Effector CD4-positive, alpha-beta T cell (primary cell): ENCODE measurements around the gene LRFN4.
A peak's percentile ranks its signal among the peaks of the same experiment; 100 is the strongest.

Experiments
- DNase-seq: peaks from one replicate; pipeline ENCODE4 v3.0.0-alpha.2; 2020

LRFN4 gene

GRCh38 chr11:66858939-66859685 is 2.2 kb downstream of the LRFN4 start:
- DNase-seq = no peak

GRCh38 chr11:66859686-66860448 is 3.0 kb downstream of the LRFN4 start:
- no peak for DNase-seq

- no peak for DNase-seq
Measured at GRCh38 chr11:66860449-66860831, 3.6 kb downstream of the LRFN4 start.

- DNase-seq = no peak
Measured at GRCh38 chr11:66861038-66861773, 4.3 kb downstream of the LRFN4 start.

GRCh38 chr11:66861774-66862558 is 5.1 kb downstream of the LRFN4 start:
- no peak for DNase-seq

- DNase-seq = no peak
Measured at GRCh38 chr11:66862559-66863037, 5.7 kb downstream of the LRFN4 start.

- DNase-seq = no peak
Measured at GRCh38 chr11:66863428-66864125, 6.7 kb downstream of the LRFN4 start.

GRCh38 chr11:66864172-66864901 is 7.5 kb downstream of the LRFN4 start:
- no peak for DNase-seq

GRCh38 chr11:66864924-66865697 is 8.2 kb downstream of the LRFN4 start:
- no peak for DNase-seq

- no peak for DNase-seq
Measured at GRCh38 chr11:66866007-66866406, 9.1 kb downstream of the LRFN4 start.

- no peak for DNase-seq
Measured at GRCh38 chr11:66866511-66866986, 9.7 kb downstream of the LRFN4 start.

GRCh38 chr11:66867425-66868040 is 10.7 kb downstream of the LRFN4 start:
- DNase-seq = no peak

GRCh38 chr11:66868082-66868725 is 11.3 kb downstream of the LRFN4 start:
- DNase-seq = no peak

- DNase-seq = peak; percentile 64
Measured at GRCh38 chr11:66868726-66869566, 12.1 kb downstream of the LRFN4 start.

GRCh38 chr11:66869567-66869870 is 12.7 kb downstream of the LRFN4 start:
- no peak for DNase-seq

- DNase-seq = no peak
Measured at GRCh38 chr11:66870131-66870530, 13.3 kb downstream of the LRFN4 start.

- DNase-seq = no peak
Measured at GRCh38 chr11:66870616-66871520, 14.0 kb downstream of the LRFN4 start.
